OCI-LY3 (cell line): ENCODE measurements around the gene NDUFA8.

Experiments
- H2AFZ ChIP-seq: fragments of 200-600, 300-600 bp; shearing (Covaris generic); 2 replicates; pipeline ENCODE4 v1.6.0; 2014; ENCODE audit warnings: antibody characterized with exemption, low read depth, low read length
- H3K27ac ChIP-seq: fragments of 200-600, 300-600 bp; sonication (generic); 2 replicates; pipeline ENCODE4 v1.5.1; 2014; ENCODE audit warnings: mild to moderate bottlenecking, low read length, moderate library complexity, mixed read lengths
- H3K27me3 ChIP-seq: fragments of 200-600, 300-600 bp; sonication (generic); 2 replicates; pipeline ENCODE4 v1.6.1; 2014; ENCODE audit warnings: low read depth, low read length, mixed read lengths
- H3K36me3 ChIP-seq: fragments of 200-600, 300-600 bp; sonication (generic); replicated peaks from 2 replicates; pipeline ENCODE3; 2014; ENCODE audit warnings: low read depth, low read length, mixed read lengths
- H3K4me1 ChIP-seq: fragments of 300-600, 200-600 bp; sonication (generic); 2 replicates; pipeline ENCODE4 v1.6.1; 2014; ENCODE audit warnings: low read length, mixed read lengths
- H3K4me2 ChIP-seq: fragments of 200-600, 300-600 bp; sonication (generic); 2 replicates; pipeline ENCODE4 v1.6.1; 2014; ENCODE audit warnings: low read length, mixed read lengths
- H3K4me3 ChIP-seq: fragments of 300-600, 200-600 bp; sonication (generic); 2 replicates; pipeline ENCODE4 v1.5.1; 2014; ENCODE audit warnings: antibody characterized with exemption, mild to moderate bottlenecking, low read length, moderate library complexity
- H3K79me2 ChIP-seq: fragments of 300-600, 200-600 bp; shearing (Covaris generic); 2 replicates; pipeline ENCODE4 v1.6.1; 2014; ENCODE audit warnings: mild to moderate bottlenecking, low read length, mixed read lengths
- H3K9ac ChIP-seq: fragments of 300-600, 200-600 bp; shearing (Covaris generic); 2 replicates; pipeline ENCODE4 v1.6.0; 2014; ENCODE audit warnings: mild to moderate bottlenecking, low read length, moderate library complexity
- H3K9me3 ChIP-seq: fragments of 200-600, 300-600 bp; shearing (Covaris generic); 2 replicates; pipeline ENCODE4 v1.6.1; 2014; ENCODE audit warnings: low read length, mixed read lengths; ENCODE audit not compliant: insufficient read depth
- H4K20me1 ChIP-seq: fragments of 200-600, 300-600 bp; sonication (generic); 2 replicates; pipeline ENCODE4 v1.6.1; 2016; ENCODE audit warnings: low read length, mixed read lengths; ENCODE audit not compliant: insufficient read depth
- CTCF ChIP-seq: fragments of 200-600, 300-600 bp; sonication (generic); IDR thresholded peaks from 2 replicates; pipeline ENCODE4 v1.5.1; 2014; ENCODE audit warnings: antibody characterized with exemption, low read length, low read depth
- EZH2phosphoT487 ChIP-seq: fragments of 200-600 bp; shearing (Covaris generic); IDR thresholded peaks from 2 replicates; pipeline ENCODE4 v1.6.1; 2018; ENCODE audit warnings: antibody characterized with exemption, mixed run types, low read depth

NDUFA8 gene

GRCh38 chr9:122205176-122205575 is 45.6 kb upstream of the NDUFA8 start:
- Histone ChIP-seq H3K27ac (no peak overlapping the region), H3K4me3 (no peak overlapping the region), H3K36me3 (no peaks in the 10 kb centered on the region), H3K79me2 (no peaks in the 10 kb centered on the region), H4K20me1 (no peaks in the 10 kb centered on the region), H3K9me3 (no peaks in the 10 kb centered on the region), H3K27me3 (peaks cover 10% of the 10 kb centered on the region; the same call in 1 of the 2 replicates), H3K4me1 (no peaks in the 10 kb centered on the region), H3K9ac (no peak overlapping the region), H3K4me2 (no peak overlapping the region), H2AFZ (no peak overlapping the region)
- TF ChIP-seq EZH2phosphoT487 (no peak), CTCF (no peak)

- Histone ChIP-seq H3K4me3 (no peak overlapping the region), H3K4me1 (no peaks in the 10 kb centered on the region), H3K9me3 (no peaks in the 10 kb centered on the region), H3K79me2 (no peaks in the 10 kb centered on the region), H3K9ac (no peak overlapping the region), H3K4me2 (no peak overlapping the region), H2AFZ (no peak overlapping the region), H3K27ac (no peak overlapping the region), H4K20me1 (no peaks in the 10 kb centered on the region), H3K27me3 (peaks cover 10% of the 10 kb centered on the region; the same call in 1 of the 2 replicates), H3K36me3 (no peaks in the 10 kb centered on the region)
- TF ChIP-seq EZH2phosphoT487 (no peak), CTCF (no peak)
Measured at GRCh38 chr9:122204491-122204890, 44.9 kb upstream of the NDUFA8 start.

GRCh38 chr9:122204055-122204454 is 44.5 kb upstream of the NDUFA8 start:
- no peak overlapping the region for H3K9ac ChIP-seq
- TF ChIP-seq EZH2phosphoT487 (no peak), CTCF (no peak)
- H3K4me3 ChIP-seq, result no peak overlapping the region
- H4K20me1 ChIP-seq, result no peaks in the 10 kb centered on the region
- H3K4me1 ChIP-seq, result no peaks in the 10 kb centered on the region
- H2AFZ ChIP-seq, result no peak overlapping the region
- no peaks in the 10 kb centered on the region for H3K9me3 ChIP-seq
- H3K4me2 ChIP-seq, result no peak overlapping the region
- H3K27ac ChIP-seq, result no peak overlapping the region
- H3K27me3 ChIP-seq, result peaks cover 10% of the 10 kb centered on the region; the same call in 1 of the 2 replicates
- no peaks in the 10 kb centered on the region for H3K79me2 ChIP-seq
- no peaks in the 10 kb centered on the region for H3K36me3 ChIP-seq

- H3K9ac ChIP-seq, result no peak overlapping the region
- no peak for TF ChIP-seq EZH2phosphoT487
- no peak for TF ChIP-seq CTCF
- no peak overlapping the region for H3K27ac ChIP-seq
- H3K27me3 ChIP-seq, result peaks cover 10% of the 10 kb centered on the region
- H3K4me2 ChIP-seq, result no peak overlapping the region
- no peaks in the 10 kb centered on the region for H3K79me2 ChIP-seq
- no peak overlapping the region for H3K4me3 ChIP-seq
- H4K20me1 ChIP-seq, result no peaks in the 10 kb centered on the region
- peaks cover 12% of the 10 kb centered on the region for H3K4me1 ChIP-seq
- no peak overlapping the region for H2AFZ ChIP-seq
- no peaks in the 10 kb centered on the region for H3K9me3 ChIP-seq
- no peaks in the 10 kb centered on the region for H3K36me3 ChIP-seq
Measured at GRCh38 chr9:122202111-122202510, 42.5 kb upstream of the NDUFA8 start.
